Muscle of leg (tissue), 16 donors: ENCODE measurements around the gene TMEM14B. TPM values are rescaled to one million over a fixed set of nuclear protein-coding genes. Genes with fewer than 3 reads are reported as not detected.
A peak's percentile ranks its signal among the peaks of the same experiment; 100 is the strongest.
"Not testable (repeated sequence)": the region's sequence is repeated elsewhere in the genome, so short reads cannot be mapped to it uniquely, and the experiment has no call there.

Source experiments
- DNase-seq: peaks from one replicate; pipeline ENCODE4 v3.0.0; 2013
- H3K27ac ChIP-seq: one replicate; pipeline ENCODE4 v1.5.1; 2013; ENCODE audit warnings: mild to moderate bottlenecking, low read length, control low read depth
- H3K27me3 ChIP-seq: one replicate; pipeline ENCODE4 v1.6.1; 2013; ENCODE audit warnings: low read length; ENCODE audit not compliant: control insufficient read depth, insufficient read depth
- H3K36me3 ChIP-seq: one replicate; pipeline ENCODE4 v1.6.1; 2013; ENCODE audit warnings: low read length; ENCODE audit not compliant: control insufficient read depth, insufficient read depth
- H3K4me1 ChIP-seq: one replicate; pipeline ENCODE4 v1.6.1; 2013; ENCODE audit warnings: low read length; ENCODE audit not compliant: control insufficient read depth, insufficient read depth
- H3K4me3 ChIP-seq: one replicate; pipeline ENCODE4 v1.5.1; 2013; ENCODE audit warnings: low read length, control low read depth
- H3K9me3 ChIP-seq: replicated peaks from 2 replicates; pipeline ENCODE4 v1.6.1; 2013; ENCODE audit warnings: low read depth, low read length; ENCODE audit not compliant: control insufficient read depth
- WGBS: methylation state at CpG from one replicate; pipeline ENCODE4 v1.1.5; 2013; ENCODE audit warnings: missing lambda C conversion rate; ENCODE audit not compliant: insufficient coverage; 5-methylcytosine and 5-hydroxymethylcytosine counted together
- long read RNA-seq, 11 donors: transcript quantifications; one replicate each; lab custom pipeline, GENCODE V29; 2026
- polyA plus RNA-seq, 8 donors: library from polyadenylated mRNA; unstranded; fragments of 120-200 nt; gene quantifications; one replicate each; pipeline versions ENCODE4 v1.2.1 to v1.2.3, GENCODE V29; 2013; ENCODE audit warnings: inconsistent platforms in 1 of 8, low replicate concordance in 1 of 8; ENCODE audit not compliant: insufficient read length in 8 of 8, insufficient read depth in 1 of 8
- total RNA-seq: library from RNA; stranded (reverse); fragments of 120-200 nt; gene quantifications from one replicate; pipeline ENCODE4 v1.2.4, GENCODE V29; 2013

Gene TMEM14B
- total RNA-seq (74.1 TPM), polyA plus RNA-seq (10 to 100 TPM; 61.4 to 70.3 (median 68.9) TPM)
- long read RNA-seq, donor 1, transcript TMEM14B-202 (6 exons, 975 nt) = major isoform, 22 of 24 reads
- long read RNA-seq, donor 1, partial matches to known transcripts = 0 of 24 reads
- long read RNA-seq, donor 1, other reads (novel, unspliced or antisense) = 0 of 24 reads
- long read RNA-seq, donor 2, transcript TMEM14B-202 (6 exons, 975 nt) = major isoform, 7 of 7 reads
- long read RNA-seq, donor 2, partial matches to known transcripts = 0 of 7 reads
- long read RNA-seq, donor 2, other reads (novel, unspliced or antisense) = 0 of 7 reads
- long read RNA-seq, donor 3, transcript TMEM14B-202 (6 exons, 975 nt) = major isoform, 47 of 56 reads
- long read RNA-seq, donor 3, partial matches to known transcripts = 6 of 56 reads
- long read RNA-seq, donor 3, other reads (novel, unspliced or antisense) = 0 of 56 reads
- long read RNA-seq, donor 4, transcript TMEM14B-202 (6 exons, 975 nt) = major isoform, 36 of 38 reads
- long read RNA-seq, donor 4, partial matches to known transcripts = 0 of 38 reads
- long read RNA-seq, donor 4, other reads (novel, unspliced or antisense) = 0 of 38 reads
- long read RNA-seq, donor 5, transcript TMEM14B-202 (6 exons, 975 nt) = major isoform, 89 of 115 reads
- long read RNA-seq, donor 5, transcript TMEM14B-201 (5 exons, 787 nt) = minor isoform, 5 of 115 reads
- long read RNA-seq, donor 5, partial matches to known transcripts = 10 of 115 reads
- long read RNA-seq, donor 5, other reads (novel, unspliced or antisense) = 5 of 115 reads
- long read RNA-seq, donor 6, transcript TMEM14B-202 (6 exons, 975 nt) = major isoform, 93 of 137 reads
- long read RNA-seq, donor 6, transcript TMEM14B-201 (5 exons, 787 nt) = minor isoform, 17 of 137 reads
- long read RNA-seq, donor 6, partial matches to known transcripts = 7 of 137 reads
- long read RNA-seq, donor 6, other reads (novel, unspliced or antisense) = 11 of 137 reads
- long read RNA-seq, donor 7, transcript TMEM14B-202 (6 exons, 975 nt) = major isoform, 55 of 79 reads
- long read RNA-seq, donor 7, transcript TMEM14B-201 (5 exons, 787 nt) = minor isoform, 8 of 79 reads
- long read RNA-seq, donor 7, partial matches to known transcripts = 7 of 79 reads
- long read RNA-seq, donor 7, other reads (novel, unspliced or antisense) = 5 of 79 reads
- long read RNA-seq, donor 8, transcript TMEM14B-202 (6 exons, 975 nt) = major isoform, 29 of 40 reads
- long read RNA-seq, donor 8, partial matches to known transcripts = 9 of 40 reads
- long read RNA-seq, donor 8, other reads (novel, unspliced or antisense) = 0 of 40 reads
- long read RNA-seq, donor 9, transcript TMEM14B-202 (6 exons, 975 nt) = major isoform, 37 of 39 reads
- long read RNA-seq, donor 9, partial matches to known transcripts = 0 of 39 reads
- long read RNA-seq, donor 9, other reads (novel, unspliced or antisense) = 0 of 39 reads
- long read RNA-seq, donor 10, transcript TMEM14B-202 (6 exons, 975 nt) = major isoform, 54 of 84 reads
- long read RNA-seq, donor 10, partial matches to known transcripts = 25 of 84 reads
- long read RNA-seq, donor 10, other reads (novel, unspliced or antisense) = 0 of 84 reads
- long read RNA-seq, donor 11, transcript TMEM14B-202 (6 exons, 975 nt) = major isoform, 53 of 60 reads
- long read RNA-seq, donor 11, partial matches to known transcripts = 0 of 60 reads
- long read RNA-seq, donor 11, other reads (novel, unspliced or antisense) = 0 of 60 reads

- Histone ChIP-seq H3K36me3 (peaks cover 25% of the 10 kb centered on the region), H3K4me3 (peak within 1 kb of the TSS; percentile 86)
- WGBS = 2% methylated on average over 30 of the region's 52 CpGs
These were observed at the start of gene TMEM14B for GRCh38 chr6:10747251-10747972. TMEM14B (plus strand) TSS chr6:10747805; CDS start chr6:10749246, 1,441 bp downstream.

GRCh38 chr6:10713962-10714361, 33.6 kb upstream of the TMEM14B start:
- WGBS = 74% methylated on average over 8 of the region's 8 CpGs
- H3K27ac ChIP-seq = no peak overlapping the region
- no peaks in the 10 kb centered on the region for H3K27me3 ChIP-seq
- no peak for DNase-seq
- no peaks in the 10 kb centered on the region for H3K4me1 ChIP-seq
- peaks cover 3% of the 10 kb centered on the region for H3K36me3 ChIP-seq
- H3K4me3 ChIP-seq = no peak overlapping the region
- no peaks in the 10 kb centered on the region for H3K9me3 ChIP-seq

More at GRCh38 chr6:10747251-10747972, at the start of gene TMEM14B:
- Histone ChIP-seq H3K27me3 (no peaks in the 10 kb centered on the region), H3K27ac (peak within 1 kb of the TSS; percentile 84), H3K4me1 (peaks cover 20% of the 10 kb centered on the region), H3K9me3 (no peaks in the 10 kb centered on the region)
- DNase-seq = peak; percentile 99

- WGBS = 87% methylated on average over 7 of the region's 8 CpGs
- H3K36me3 ChIP-seq = peaks cover 2% of the 10 kb centered on the region
- no peaks in the 10 kb centered on the region for H3K9me3 ChIP-seq
- peaks cover 18% of the 10 kb centered on the region for H3K4me1 ChIP-seq
- DNase-seq = no peak
- no peak overlapping the region for H3K27ac ChIP-seq
- no peaks in the 10 kb centered on the region for H3K27me3 ChIP-seq
- peak overlapping the region; percentile 52 for H3K4me3 ChIP-seq
These were observed 28.2 kb upstream of the TMEM14B start for GRCh38 chr6:10719296-10719963.

- DNase-seq = peak; percentile 74
- peaks cover 7% of the 10 kb centered on the region for H3K36me3 ChIP-seq
- H3K27ac ChIP-seq = peak overlapping the region; percentile 73
- H3K4me3 ChIP-seq = peak overlapping the region; percentile 52
- H3K27me3 ChIP-seq = no peaks in the 10 kb centered on the region
- peaks cover 23% of the 10 kb centered on the region for H3K4me1 ChIP-seq
- 69% methylated on average over 16 of the region's 21 CpGs for WGBS
- no peaks in the 10 kb centered on the region for H3K9me3 ChIP-seq
These were observed 27.7 kb upstream of the TMEM14B start for GRCh38 chr6:10719964-10720264.

- 41% methylated on average over 48 of the region's 49 CpGs for WGBS
- H3K27me3 ChIP-seq = no peaks in the 10 kb centered on the region
- H3K9me3 ChIP-seq = no peaks in the 10 kb centered on the region
- H3K4me1 ChIP-seq = peaks cover 23% of the 10 kb centered on the region
- peak overlapping the region; percentile 73 for H3K27ac ChIP-seq
- H3K4me3 ChIP-seq = peak overlapping the region; percentile 52
- DNase-seq = peak; percentile 59
- H3K36me3 ChIP-seq = peaks cover 12% of the 10 kb centered on the region
These were observed 27.2 kb upstream of the TMEM14B start for GRCh38 chr6:10720265-10720959.

- not testable (repeated sequence) for H3K27me3 ChIP-seq, H3K9me3 ChIP-seq, DNase-seq
- Histone ChIP-seq H3K27ac (peak overlapping the region; percentile 47), H3K36me3 (peaks cover 19% of the 10 kb centered on the region), H3K4me3 (peak overlapping the region; percentile 52), H3K4me1 (peaks cover 23% of the 10 kb centered on the region)
- WGBS = 64% methylated on average over 10 of the region's 17 CpGs
These were observed 26.4 kb upstream of the TMEM14B start for GRCh38 chr6:10720960-10721849.

GRCh38 chr6:10721850-10722569, 25.6 kb upstream of the TMEM14B start:
- no peaks in the 10 kb centered on the region for H3K27me3 ChIP-seq
- H3K27ac ChIP-seq = peak overlapping the region; percentile 94
- H3K9me3 ChIP-seq = no peaks in the 10 kb centered on the region
- 41% methylated on average over 3 of the region's 11 CpGs for WGBS
- DNase-seq = no peak
- H3K36me3 ChIP-seq = peaks cover 26% of the 10 kb centered on the region
- H3K4me3 ChIP-seq = peak overlapping the region; percentile 73
- H3K4me1 ChIP-seq = peaks cover 23% of the 10 kb centered on the region
